WTC11 (cell line): ENCODE results near the gene SHISA7. TPM values are rescaled to one million over a fixed set of nuclear protein-coding genes. Genes with fewer than 3 reads are reported as not detected.

Experiments
- ARID4B ChIP-seq: sonication (generic); formaldehyde crosslinking; IDR thresholded peaks from 2 replicates; pipeline ENCODE4 v1.8.0; 2023; ENCODE audit warnings: missing genetic modification reagents, mild to moderate bottlenecking, borderline replicate concordance
- ATF6 ChIP-seq: sonication (generic); formaldehyde crosslinking; IDR thresholded peaks from 2 replicates; pipeline ENCODE4 v1.8.1; 2023; ENCODE audit warnings: mild to moderate bottlenecking, missing genetic modification reagents
- CREM ChIP-seq: sonication (generic); formaldehyde crosslinking; IDR thresholded peaks from 2 replicates; pipeline ENCODE4 v1.8.1; 2022; ENCODE audit warnings: mild to moderate bottlenecking, missing genetic modification reagents, moderate library complexity
- EMX1 ChIP-seq: fragments of 250-450 bp; sonication (Bioruptor Pico); IDR thresholded peaks from 2 replicates; pipeline ENCODE4 v1.8.0; 2021; ENCODE audit warnings: mild to moderate bottlenecking
- ERG ChIP-seq: fragments of 250-450 bp; sonication (Bioruptor Pico); IDR thresholded peaks from 2 replicates; pipeline ENCODE4 v1.8.0; 2021; ENCODE audit warnings: mild to moderate bottlenecking
- ESRRA ChIP-seq: sonication (generic); formaldehyde crosslinking; IDR thresholded peaks from 2 replicates; pipeline ENCODE4 v1.8.1; 2022; ENCODE audit warnings: mild to moderate bottlenecking, missing genetic modification reagents, borderline replicate concordance
- FOXP4 ChIP-seq: sonication (generic); formaldehyde crosslinking; IDR thresholded peaks from 2 replicates; pipeline ENCODE4 v1.8.0; 2022; ENCODE audit warnings: mild to moderate bottlenecking, missing genetic modification reagents
- JUN ChIP-seq: sonication (generic); formaldehyde crosslinking; IDR thresholded peaks from 2 replicates; pipeline ENCODE4 v1.8.0; 2023; ENCODE audit warnings: mild to moderate bottlenecking, missing genetic modification reagents
- MAX ChIP-seq: sonication (generic); formaldehyde crosslinking; IDR thresholded peaks from 2 replicates; pipeline ENCODE4 v1.8.0; 2022; ENCODE audit warnings: mild to moderate bottlenecking, missing genetic modification reagents
- NFYB ChIP-seq: sonication (generic); formaldehyde crosslinking; conservative IDR thresholded peaks from 2 replicates; pipeline ENCODE4 v1.8.0; 2022; ENCODE audit warnings: low read depth, missing genetic modification reagents
- PRDM15 ChIP-seq: sonication (generic); formaldehyde crosslinking; IDR thresholded peaks from 2 replicates; pipeline ENCODE4 v1.8.0; 2022; ENCODE audit warnings: missing genetic modification reagents
- PRRX2 ChIP-seq: fragments of 250-450 bp; sonication (Bioruptor Pico); IDR thresholded peaks from 2 replicates; pipeline ENCODE4 v1.8.0; 2021; ENCODE audit warnings: mild to moderate bottlenecking
- RELA ChIP-seq: sonication (generic); formaldehyde crosslinking; IDR thresholded peaks from 2 replicates; pipeline ENCODE4 v1.8.1; 2022; ENCODE audit warnings: missing genetic modification reagents, mild to moderate bottlenecking, borderline replicate concordance
- SMAD4 ChIP-seq: sonication (generic); formaldehyde crosslinking; IDR thresholded peaks from 2 replicates; pipeline ENCODE4 v1.8.0; 2022; ENCODE audit warnings: mild to moderate bottlenecking, missing genetic modification reagents
- SP1 ChIP-seq: sonication (generic); formaldehyde crosslinking; conservative IDR thresholded peaks from 2 replicates; pipeline ENCODE4 v1.8.1; 2022; ENCODE audit warnings: missing genetic modification reagents
- TEAD1 ChIP-seq: sonication (generic); formaldehyde crosslinking; IDR thresholded peaks from 2 replicates; pipeline ENCODE4 v1.8.0; 2022; ENCODE audit warnings: mild to moderate bottlenecking, missing genetic modification reagents
- ZBTB43 ChIP-seq: sonication (generic); formaldehyde crosslinking; IDR thresholded peaks from 2 replicates; pipeline ENCODE4 v1.8.1; 2023; ENCODE audit warnings: mild to moderate bottlenecking, missing genetic modification reagents
- total RNA-seq: library from RNA; stranded (reverse); gene quantifications from 3 replicates; pipeline ENCODE4 v1.2.3, GENCODE V29; 2021
- TF ChIP-seq, protein P1 (sequence below): sonication (generic); formaldehyde crosslinking; IDR thresholded peaks from 2 replicates; pipeline ENCODE4 v1.8.1; 2023; ENCODE audit warnings: mild to moderate bottlenecking, moderate library complexity, missing genetic modification reagents
- TF ChIP-seq, protein P2 (sequence below): sonication (generic); formaldehyde crosslinking; IDR thresholded peaks from 2 replicates; pipeline ENCODE4 v1.8.1; 2023; ENCODE audit warnings: mild to moderate bottlenecking, missing genetic modification reagents, moderate library complexity

Gene SHISA7
- total RNA-seq, 1 experiment from 2014 or later, result 0.79 TPM

- peak; percentile 58; the same call in 1 of the 2 replicates for TF ChIP-seq JUN (CRISPR knock-in tag)
- TF ChIP-seq SP1 (CRISPR knock-in tag), result peak; percentile 99
- TF ChIP-seq SMAD4 (CRISPR knock-in tag), result 0 out of 2 replicates have a peak, but pooled peaks have one; percentile 50
- no peak for TF ChIP-seq EMX1 (CRISPR knock-in tag)
- TF ChIP-seq, protein P1, sequence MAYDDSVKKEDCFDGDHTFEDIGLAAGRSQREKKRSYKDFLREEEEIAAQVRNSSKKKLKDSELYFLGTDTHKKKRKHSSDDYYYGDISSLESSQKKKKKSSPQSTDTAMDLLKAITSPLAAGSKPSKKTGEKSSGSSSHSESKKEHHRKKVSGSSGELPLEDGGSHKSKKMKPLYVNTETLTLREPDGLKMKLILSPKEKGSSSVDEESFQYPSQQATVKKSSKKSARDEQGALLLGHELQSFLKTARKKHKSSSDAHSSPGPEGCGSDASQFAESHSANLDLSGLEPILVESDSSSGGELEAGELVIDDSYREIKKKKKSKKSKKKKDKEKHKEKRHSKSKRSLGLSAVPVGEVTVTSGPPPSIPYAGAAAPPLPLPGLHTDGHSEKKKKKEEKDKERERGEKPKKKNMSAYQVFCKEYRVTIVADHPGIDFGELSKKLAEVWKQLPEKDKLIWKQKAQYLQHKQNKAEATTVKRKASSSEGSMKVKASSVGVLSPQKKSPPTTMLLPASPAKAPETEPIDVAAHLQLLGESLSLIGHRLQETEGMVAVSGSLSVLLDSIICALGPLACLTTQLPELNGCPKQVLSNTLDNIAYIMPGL (CRISPR knock-in tag), result no peak
- 0 out of 2 replicates have a peak, but pooled peaks have one; percentile 40 for TF ChIP-seq CREM (CRISPR knock-in tag)
- 0 out of 2 replicates have a peak, but pooled peaks have one; percentile 67 for TF ChIP-seq FOXP4
- peak; percentile 69; the same call in 1 of the 2 replicates for TF ChIP-seq ATF6 (CRISPR knock-in tag)
- peak; percentile 78; the same call in 1 of the 2 replicates for TF ChIP-seq ERG (CRISPR knock-in tag)
- peak; percentile 95 for TF ChIP-seq MAX (CRISPR knock-in tag)
- peak; percentile 91; the same call in 1 of the 2 replicates for TF ChIP-seq ARID4B (CRISPR knock-in tag)
- TF ChIP-seq, protein P2, sequence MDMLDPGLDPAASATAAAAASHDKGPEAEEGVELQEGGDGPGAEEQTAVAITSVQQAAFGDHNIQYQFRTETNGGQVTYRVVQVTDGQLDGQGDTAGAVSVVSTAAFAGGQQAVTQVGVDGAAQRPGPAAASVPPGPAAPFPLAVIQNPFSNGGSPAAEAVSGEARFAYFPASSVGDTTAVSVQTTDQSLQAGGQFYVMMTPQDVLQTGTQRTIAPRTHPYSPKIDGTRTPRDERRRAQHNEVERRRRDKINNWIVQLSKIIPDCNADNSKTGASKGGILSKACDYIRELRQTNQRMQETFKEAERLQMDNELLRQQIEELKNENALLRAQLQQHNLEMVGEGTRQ (CRISPR knock-in tag), result peak; percentile 95
- peak; percentile 91 for TF ChIP-seq NFYB (CRISPR knock-in tag)
- TF ChIP-seq PRDM15, result no peak
- peak; percentile 100 for TF ChIP-seq ESRRA (CRISPR knock-in tag)
- TF ChIP-seq ZBTB43 (CRISPR knock-in tag), result 0 out of 2 replicates have a peak, but pooled peaks have one; percentile 66
- 0 out of 2 replicates have a peak, but pooled peaks have one; percentile 65 for TF ChIP-seq PRRX2
- TF ChIP-seq RELA (CRISPR knock-in tag), result no peak
- TF ChIP-seq TEAD1 (CRISPR knock-in tag), result peak; percentile 84; the same call in 1 of the 2 replicates
Observed at GRCh38 chr19:55461259-55461973, 18.3 kb upstream of the SHISA7 start, which contains the start of gene ISOC2 (continued).
